OCI-LY1 (cell line): ENCODE results near the gene HES2.

ENCODE experiments used
- EZH2 ChIP-seq: fragments of 200-600 bp; sonication (generic), shearing (Covaris generic); IDR thresholded peaks from 2 replicates; pipeline ENCODE4 v1.8.0; 2017; ENCODE audit warnings: borderline replicate concordance, mixed run types, mild to moderate bottlenecking, antibody characterized with exemption, low read length, moderate library complexity, mixed read lengths
- TF ChIP-seq, protein P1 (sequence below): fragments of 200-600 bp; sonication (generic), shearing (Covaris generic); IDR thresholded peaks from 2 replicates; pipeline ENCODE4 v1.5.1; 2017; ENCODE audit warnings: mild to moderate bottlenecking, antibody characterized with exemption, low read length, moderate library complexity, mixed read lengths

- TF ChIP-seq, protein P1, sequence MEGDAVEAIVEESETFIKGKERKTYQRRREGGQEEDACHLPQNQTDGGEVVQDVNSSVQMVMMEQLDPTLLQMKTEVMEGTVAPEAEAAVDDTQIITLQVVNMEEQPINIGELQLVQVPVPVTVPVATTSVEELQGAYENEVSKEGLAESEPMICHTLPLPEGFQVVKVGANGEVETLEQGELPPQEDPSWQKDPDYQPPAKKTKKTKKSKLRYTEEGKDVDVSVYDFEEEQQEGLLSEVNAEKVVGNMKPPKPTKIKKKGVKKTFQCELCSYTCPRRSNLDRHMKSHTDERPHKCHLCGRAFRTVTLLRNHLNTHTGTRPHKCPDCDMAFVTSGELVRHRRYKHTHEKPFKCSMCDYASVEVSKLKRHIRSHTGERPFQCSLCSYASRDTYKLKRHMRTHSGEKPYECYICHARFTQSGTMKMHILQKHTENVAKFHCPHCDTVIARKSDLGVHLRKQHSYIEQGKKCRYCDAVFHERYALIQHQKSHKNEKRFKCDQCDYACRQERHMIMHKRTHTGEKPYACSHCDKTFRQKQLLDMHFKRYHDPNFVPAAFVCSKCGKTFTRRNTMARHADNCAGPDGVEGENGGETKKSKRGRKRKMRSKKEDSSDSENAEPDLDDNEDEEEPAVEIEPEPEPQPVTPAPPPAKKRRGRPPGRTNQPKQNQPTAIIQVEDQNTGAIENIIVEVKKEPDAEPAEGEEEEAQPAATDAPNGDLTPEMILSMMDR, result no peak
- TF ChIP-seq EZH2, result no peak
Measured at GRCh38 chr1:6412896-6413295, 6.8 kb downstream of the HES2 start.
